HepG2 (cell line): Measurements from ENCODE around the gene COQ10B. TPM values are rescaled to one million over a fixed set of nuclear protein-coding genes. Genes with fewer than 3 reads are reported as not detected.

ENCODE experiments used
- ATF5 ChIP-seq: sonication (generic); formaldehyde crosslinking; IDR thresholded peaks from 2 replicates; pipeline ENCODE4 v1.4.0; 2020; ENCODE audit warnings: mild to moderate bottlenecking, low read depth, missing genetic modification reagents
- CENPX ChIP-seq: sonication (generic); formaldehyde crosslinking; IDR thresholded peaks from 2 replicates; pipeline ENCODE4 v1.9.0; 2021; ENCODE audit warnings: mild to moderate bottlenecking, missing genetic modification reagents, moderate library complexity
- DNMT1 ChIP-seq: sonication (generic); formaldehyde crosslinking; IDR thresholded peaks from 2 replicates; pipeline ENCODE4 v1.5.1; 2020; ENCODE audit warnings: mild to moderate bottlenecking, missing genetic modification reagents
- GLI4 ChIP-seq: sonication (generic); formaldehyde crosslinking; IDR thresholded peaks from 2 replicates; pipeline ENCODE4 v1.5.1; 2020; ENCODE audit warnings: missing genetic modification reagents, mild to moderate bottlenecking, moderate library complexity, borderline replicate concordance
- HMGXB3 ChIP-seq: sonication (generic); formaldehyde crosslinking; IDR thresholded peaks from 2 replicates; pipeline ENCODE4 v1.4.0; 2020; ENCODE audit warnings: missing genetic modification reagents, borderline replicate concordance
- IRX3 ChIP-seq: sonication (generic); formaldehyde crosslinking; IDR thresholded peaks from 2 replicates; pipeline ENCODE4 v1.8.1; 2023; ENCODE audit warnings: mild to moderate bottlenecking, low read depth, missing genetic modification reagents, borderline replicate concordance
- KMT2B ChIP-seq: IDR thresholded peaks from 2 replicates; pipeline ENCODE4 v1.6.1; 2016; ENCODE audit warnings: missing genetic modification reagents, missing compliant biosample characterization
- MAFF ChIP-seq: IDR thresholded peaks from 2 replicates; pipeline ENCODE4 v1.6.1; 2011; ENCODE audit warnings: low read depth, low read length, improper control_type of control experiment
- MBD4 ChIP-seq: IDR thresholded peaks from 2 replicates; pipeline ENCODE4 v1.6.1; 2012; ENCODE audit warnings: low read length, inconsistent platforms, borderline replicate concordance
- NCOA1 ChIP-seq: sonication (generic); formaldehyde crosslinking; IDR thresholded peaks from 2 replicates; pipeline ENCODE4 v1.9.0; 2021; ENCODE audit warnings: missing genetic modification reagents
- PAF1 ChIP-seq: IDR thresholded peaks from 2 replicates; pipeline ENCODE4 v1.6.1; 2016; ENCODE audit warnings: missing genetic modification reagents, missing compliant biosample characterization
- RFX3 ChIP-seq: IDR thresholded peaks from 2 replicates; pipeline ENCODE4 v1.6.1; 2016; ENCODE audit warnings: missing biosample characterization, missing genetic modification reagents
- SNAPC5 ChIP-seq: sonication (generic); formaldehyde crosslinking; IDR thresholded peaks from 2 replicates; pipeline ENCODE4 v1.8.1; 2023; ENCODE audit warnings: mild to moderate bottlenecking, missing genetic modification reagents, borderline replicate concordance
- TBP ChIP-seq: sonication (generic); formaldehyde crosslinking; IDR thresholded peaks from 2 replicates; pipeline ENCODE4 v1.5.0; 2020; ENCODE audit warnings: missing genetic modification reagents
- YEATS4 ChIP-seq: sonication (generic); formaldehyde crosslinking; IDR thresholded peaks from 2 replicates; pipeline ENCODE4 v1.4.0; 2020; ENCODE audit warnings: missing genetic modification reagents, borderline replicate concordance
- ZBTB21 ChIP-seq: sonication (generic); formaldehyde crosslinking; IDR thresholded peaks from 2 replicates; pipeline ENCODE4 v1.4.0; 2020; ENCODE audit warnings: missing genetic modification reagents
- ZC3H4 ChIP-seq: sonication (generic); formaldehyde crosslinking; IDR thresholded peaks from 2 replicates; pipeline ENCODE4 v1.4.0; 2020; ENCODE audit warnings: missing genetic modification reagents, borderline replicate concordance
- ZNF230 ChIP-seq: sonication (generic); formaldehyde crosslinking; IDR thresholded peaks from 2 replicates; pipeline ENCODE4 v1.4.0; 2020; ENCODE audit warnings: mild to moderate bottlenecking, missing genetic modification reagents
- ZNF263 ChIP-seq: sonication (generic); formaldehyde crosslinking; IDR thresholded peaks from 2 replicates; pipeline ENCODE4 v1.4.0; 2020; ENCODE audit warnings: missing genetic modification reagents
- ZNF275 ChIP-seq: sonication (generic); formaldehyde crosslinking; IDR thresholded peaks from 2 replicates; pipeline ENCODE4 v1.8.0; 2022; ENCODE audit warnings: missing genetic modification reagents, mild to moderate bottlenecking, inconsistent platforms, borderline replicate concordance
- ZNF547 ChIP-seq: sonication (generic); formaldehyde crosslinking; IDR thresholded peaks from 2 replicates; pipeline ENCODE4 v1.5.1; 2020; ENCODE audit warnings: mild to moderate bottlenecking, missing genetic modification reagents
- ZNF615 ChIP-seq: sonication (generic); formaldehyde crosslinking; IDR thresholded peaks from 2 replicates; pipeline ENCODE4 v1.5.0; 2020; ENCODE audit warnings: mild to moderate bottlenecking, missing genetic modification reagents, borderline replicate concordance
- ZNF674 ChIP-seq: sonication (generic); formaldehyde crosslinking; IDR thresholded peaks from 2 replicates; pipeline ENCODE4 v1.5.0; 2020; ENCODE audit warnings: low read depth, mild to moderate bottlenecking, missing genetic modification reagents
- ZNF776 ChIP-seq: sonication (generic); formaldehyde crosslinking; IDR thresholded peaks from 2 replicates; pipeline ENCODE4 v1.4.0; 2020; ENCODE audit warnings: mild to moderate bottlenecking, missing genetic modification reagents
- polyA plus RNA-seq, 8 experiments: library from polyadenylated mRNA; depleted of rRNA in 3 of 8; stranded (reverse) in 7 of 8; unstranded in 1 of 8; fragments of >200 nt; fragmentation: Illumina TruSeq in 4 of 8; extraction: Trizol in 4 of 8; gene quantifications; 2 replicates each; pipeline versions ENCODE4 v1.2.1 to v1.2.3, GENCODE V29; 2011 to 2016; ENCODE audit warnings: low read depth in 4 of 8, missing spikeins in 1 of 8, mixed read lengths in 1 of 8; ENCODE audit not compliant: insufficient read depth in 1 of 8
- total RNA-seq, 5 experiments: library from RNA; depleted of rRNA; stranded (reverse); fragments of >200 nt; fragmentation: Illumina TruSeq; extraction: Trizol; gene quantifications; 2 replicates each; pipeline ENCODE4 v1.2.3, GENCODE V29; 2016; ENCODE audit warnings: low read depth in 1 of 5

Gene COQ10B
- total and polyA plus RNA-seq, 2 of the 13 experiments (the other 11 are each of a cell fraction or from before 2014, with no cell fraction given), result 4.6 to 34.9 TPM

- TF ChIP-seq HMGXB3 (CRISPR knock-in tag) (peak; percentile 34; the same call in 1 of the 2 replicates), IRX3 (CRISPR knock-in tag) (peak; percentile 60; the same call in 1 of the 2 replicates), MAFF (peak; percentile 25; the same call in 1 of the 2 replicates), ZNF275 (CRISPR knock-in tag) (peak; percentile 91), ZNF230 (CRISPR knock-in tag) (no peak; the same call in none of the 2 replicates), ZNF776 (peak; percentile 85), GLI4 (CRISPR knock-in tag) (0 out of 2 replicates have a peak, but pooled peaks have one; percentile 66), ZBTB21 (0 out of 2 replicates have a peak, but pooled peaks have one; percentile 12), RFX3 (no peak), ZNF674 (CRISPR knock-in tag) (peak; percentile 67; the same call in 1 of the 2 replicates), NCOA1 (CRISPR knock-in tag) (peak; percentile 90), YEATS4 (CRISPR knock-in tag) (peak; percentile 84; the same call in 1 of the 2 replicates), DNMT1 (CRISPR knock-in tag) (no peak), KMT2B (peak; percentile 96), ZNF263 (no peak), ZNF547 (CRISPR knock-in tag) (peak; percentile 90), ZNF615 (peak; percentile 62; the same call in 1 of the 2 replicates), SNAPC5 (CRISPR knock-in tag) (no peak), ATF5 (CRISPR knock-in tag) (no peak), TBP (0 out of 2 replicates have a peak, but pooled peaks have one; percentile 18), ZC3H4 (CRISPR knock-in tag) (no peak), PAF1 (CRISPR knock-in tag) (no peak), CENPX (CRISPR knock-in tag) (no peak), MBD4 (no peak)
Observed at GRCh38 chr2:197434541-197435513, 18.5 kb upstream of the COQ10B start, which contains the start of gene SF3B1 (continued).
